C4-2B (cell line): ENCODE results near the gene ITPR2.
"Not testable (repeated sequence)": the region's sequence is repeated elsewhere in the genome, so short reads cannot be mapped to it uniquely, and the experiment has no call there.

Source experiments
- H3K27ac ChIP-seq: fragments of 450-650 bp; 2 replicates; pipeline ENCODE4 v1.5.1; 2017
- ZFX ChIP-seq: fragments of 450-650 bp; IDR thresholded peaks from 2 replicates; pipeline ENCODE4 v1.6.1; 2017
- TF ChIP-seq, protein P1 (sequence below): fragments of 450-650 bp; conservative IDR thresholded peaks from 2 replicates; pipeline ENCODE4 v1.5.1; 2017; ENCODE audit warnings: mild to moderate bottlenecking

ITPR2 gene

DNA sequence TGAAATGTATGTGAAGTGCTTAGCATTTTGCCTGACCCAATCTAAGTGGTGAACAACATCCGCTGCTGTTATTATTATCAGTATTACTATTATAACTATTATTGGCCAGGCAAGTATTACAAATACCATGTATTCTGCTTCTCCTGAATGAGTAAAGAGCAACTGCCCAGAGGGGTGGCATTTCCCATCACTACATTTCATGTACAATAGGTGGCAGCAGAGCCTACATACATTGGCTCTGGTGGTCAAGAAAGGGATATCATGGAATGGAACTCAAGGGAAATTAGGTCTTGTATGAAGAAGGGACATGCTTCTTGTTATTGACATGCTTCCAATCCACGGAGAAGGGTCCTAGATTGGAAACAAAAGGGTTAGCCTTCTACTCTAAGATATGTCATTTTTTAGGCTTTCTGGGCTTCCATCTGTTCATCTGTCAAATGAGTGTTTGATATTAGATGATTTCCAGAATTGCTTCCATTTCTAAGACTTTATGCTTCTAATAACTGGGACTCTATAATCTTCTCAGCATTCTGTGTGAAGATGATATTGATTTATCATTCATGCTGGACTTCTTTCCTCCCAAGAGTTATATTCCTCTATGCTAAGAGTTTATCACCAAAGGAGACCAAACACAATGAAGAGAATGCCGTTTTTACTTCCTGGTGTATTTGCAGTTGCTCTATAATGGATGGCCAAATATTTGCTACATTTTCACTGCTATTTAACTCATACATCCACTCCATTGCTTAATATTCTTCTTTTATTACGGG is 398.5 kb downstream of the ITPR2 start:
- TF ChIP-seq ZFX: no peak
- TF ChIP-seq, protein P1, sequence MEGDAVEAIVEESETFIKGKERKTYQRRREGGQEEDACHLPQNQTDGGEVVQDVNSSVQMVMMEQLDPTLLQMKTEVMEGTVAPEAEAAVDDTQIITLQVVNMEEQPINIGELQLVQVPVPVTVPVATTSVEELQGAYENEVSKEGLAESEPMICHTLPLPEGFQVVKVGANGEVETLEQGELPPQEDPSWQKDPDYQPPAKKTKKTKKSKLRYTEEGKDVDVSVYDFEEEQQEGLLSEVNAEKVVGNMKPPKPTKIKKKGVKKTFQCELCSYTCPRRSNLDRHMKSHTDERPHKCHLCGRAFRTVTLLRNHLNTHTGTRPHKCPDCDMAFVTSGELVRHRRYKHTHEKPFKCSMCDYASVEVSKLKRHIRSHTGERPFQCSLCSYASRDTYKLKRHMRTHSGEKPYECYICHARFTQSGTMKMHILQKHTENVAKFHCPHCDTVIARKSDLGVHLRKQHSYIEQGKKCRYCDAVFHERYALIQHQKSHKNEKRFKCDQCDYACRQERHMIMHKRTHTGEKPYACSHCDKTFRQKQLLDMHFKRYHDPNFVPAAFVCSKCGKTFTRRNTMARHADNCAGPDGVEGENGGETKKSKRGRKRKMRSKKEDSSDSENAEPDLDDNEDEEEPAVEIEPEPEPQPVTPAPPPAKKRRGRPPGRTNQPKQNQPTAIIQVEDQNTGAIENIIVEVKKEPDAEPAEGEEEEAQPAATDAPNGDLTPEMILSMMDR: peak; percentile 86
- no peak overlapping the region for H3K27ac ChIP-seq

DNA sequence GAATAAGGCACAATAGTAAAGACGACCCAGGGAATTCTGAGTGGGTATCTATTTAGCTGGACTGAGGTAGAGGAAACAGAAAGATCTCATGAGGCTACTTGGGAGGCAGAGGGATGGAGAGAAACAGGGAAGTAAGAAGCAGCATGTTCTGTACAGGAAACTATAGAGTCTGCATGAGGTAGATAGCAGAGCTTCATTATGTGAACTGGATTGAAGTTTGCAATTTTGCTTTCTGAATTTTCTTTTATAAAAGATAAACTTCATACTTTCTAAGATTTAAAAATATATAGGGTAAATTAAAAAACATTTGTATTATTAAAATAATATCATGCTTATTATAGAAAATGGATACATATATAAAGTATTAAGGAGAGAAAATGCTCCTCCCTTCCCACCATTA is 399.3 kb downstream of the ITPR2 start:
- not testable (repeated sequence) for H3K27ac ChIP-seq

DNA sequence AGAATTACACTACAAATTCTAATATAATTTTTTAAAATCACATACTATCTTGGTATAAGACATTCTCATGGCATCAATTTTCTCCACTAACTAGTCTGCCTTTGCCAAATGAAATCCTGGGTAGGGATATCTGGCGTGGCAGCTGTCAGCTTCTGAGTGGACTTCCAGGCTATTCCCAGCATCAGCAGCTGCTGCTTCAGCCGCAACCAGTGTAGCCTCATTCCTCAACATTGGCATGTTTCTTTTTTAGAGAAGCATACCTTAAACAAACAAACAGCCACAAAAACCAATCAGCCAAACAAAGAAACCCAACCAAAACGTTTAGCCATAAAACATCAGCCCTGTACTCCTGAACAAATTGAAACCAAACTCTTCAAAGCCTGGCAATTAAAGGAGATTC is 401.8 kb downstream of the ITPR2 start:
- TF ChIP-seq, protein P1: no peak
- TF ChIP-seq ZFX: no peak
- no peak overlapping the region for H3K27ac ChIP-seq

DNA sequence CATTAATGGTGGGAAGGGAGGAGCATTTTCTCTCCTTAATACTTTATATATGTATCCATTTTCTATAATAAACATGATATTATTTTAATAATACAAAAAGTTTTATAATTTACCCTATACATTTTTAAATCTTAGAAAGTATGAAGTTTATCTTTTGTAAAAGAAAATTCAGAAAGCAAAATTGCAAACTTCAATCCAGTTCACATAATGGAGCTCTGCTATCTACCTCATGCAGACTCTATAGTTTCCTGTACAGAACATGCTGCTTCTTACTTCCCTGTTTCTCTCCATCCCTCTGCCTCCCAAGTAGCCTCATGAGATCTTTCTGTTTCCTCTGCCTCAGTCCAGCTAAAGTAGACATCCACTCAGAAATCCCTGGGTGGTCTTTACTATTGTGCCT is 402.4 kb downstream of the ITPR2 start:
- not testable (repeated sequence) for H3K27ac ChIP-seq

DNA sequence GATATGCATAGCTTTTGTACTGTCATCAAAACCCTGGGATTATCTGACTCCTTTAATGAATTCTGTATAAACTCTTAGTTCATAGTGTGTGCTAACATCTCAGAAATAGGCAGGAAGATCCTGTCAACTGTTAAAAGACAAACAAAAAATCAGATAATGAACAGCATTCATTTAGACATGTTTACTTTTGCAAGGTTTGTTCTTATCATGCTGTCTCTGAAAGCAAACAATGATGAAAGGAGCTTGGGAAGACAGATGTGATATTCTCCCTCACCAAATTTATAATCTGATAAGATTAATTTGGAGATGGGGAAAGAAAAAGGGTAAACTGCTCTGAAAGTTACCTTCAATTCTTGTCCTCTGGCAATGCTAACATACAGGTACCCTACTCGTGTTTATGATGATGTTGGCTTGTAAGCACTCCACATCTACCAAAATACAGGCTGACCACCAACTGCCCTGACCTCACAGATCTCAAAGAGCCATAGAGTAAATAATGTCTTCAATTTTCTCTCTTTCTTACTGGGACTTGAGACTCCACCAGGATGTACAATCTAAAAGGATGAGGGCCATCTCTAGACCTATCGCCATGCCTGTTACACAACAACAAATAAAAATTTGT is 403.8 kb downstream of the ITPR2 start:
- TF ChIP-seq, protein P1: no peak
- TF ChIP-seq ZFX: no peak
- no peak overlapping the region for H3K27ac ChIP-seq

DNA sequence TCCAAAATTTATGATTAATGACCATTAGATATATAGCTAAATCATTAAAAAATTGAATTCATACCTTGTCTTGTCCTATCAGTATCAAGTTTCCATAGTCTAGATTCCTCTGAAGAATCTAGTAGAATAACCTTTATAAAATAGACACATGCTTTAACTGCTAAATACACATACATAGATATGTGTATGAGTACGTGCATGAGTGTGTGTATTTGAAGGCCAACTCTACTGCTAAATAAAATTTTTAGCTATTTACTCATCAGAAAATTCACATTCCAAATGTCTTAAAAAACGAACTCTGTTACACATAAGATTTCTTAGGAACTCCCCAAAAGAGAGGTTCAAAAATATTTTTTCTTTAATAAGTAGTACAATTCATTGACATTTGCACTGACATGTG is 404.6 kb downstream of the ITPR2 start:
- TF ChIP-seq, protein P1: no peak
- TF ChIP-seq ZFX: no peak
- H3K27ac ChIP-seq: no peak overlapping the region

DNA sequence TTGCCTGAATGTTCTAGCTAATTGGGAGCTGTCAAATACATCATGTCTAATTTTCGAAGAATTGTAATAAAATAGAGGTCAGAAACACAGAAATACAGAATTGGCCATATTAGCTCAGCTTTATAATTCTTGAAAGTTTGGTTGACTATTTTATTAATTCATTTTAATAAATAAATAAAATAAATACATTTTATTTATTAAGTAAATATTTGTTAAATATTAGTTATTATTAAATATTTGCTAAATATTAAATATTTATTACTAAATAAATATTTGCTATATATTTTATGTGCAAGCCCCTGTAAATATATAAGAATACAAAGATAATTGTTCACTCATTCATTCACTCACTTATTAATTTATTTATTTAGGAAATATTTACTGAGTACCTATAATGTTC is 406.3 kb downstream of the ITPR2 start:
- H3K27ac ChIP-seq: no peak overlapping the region
- TF ChIP-seq, protein P1: no peak
- TF ChIP-seq ZFX: no peak

DNA sequence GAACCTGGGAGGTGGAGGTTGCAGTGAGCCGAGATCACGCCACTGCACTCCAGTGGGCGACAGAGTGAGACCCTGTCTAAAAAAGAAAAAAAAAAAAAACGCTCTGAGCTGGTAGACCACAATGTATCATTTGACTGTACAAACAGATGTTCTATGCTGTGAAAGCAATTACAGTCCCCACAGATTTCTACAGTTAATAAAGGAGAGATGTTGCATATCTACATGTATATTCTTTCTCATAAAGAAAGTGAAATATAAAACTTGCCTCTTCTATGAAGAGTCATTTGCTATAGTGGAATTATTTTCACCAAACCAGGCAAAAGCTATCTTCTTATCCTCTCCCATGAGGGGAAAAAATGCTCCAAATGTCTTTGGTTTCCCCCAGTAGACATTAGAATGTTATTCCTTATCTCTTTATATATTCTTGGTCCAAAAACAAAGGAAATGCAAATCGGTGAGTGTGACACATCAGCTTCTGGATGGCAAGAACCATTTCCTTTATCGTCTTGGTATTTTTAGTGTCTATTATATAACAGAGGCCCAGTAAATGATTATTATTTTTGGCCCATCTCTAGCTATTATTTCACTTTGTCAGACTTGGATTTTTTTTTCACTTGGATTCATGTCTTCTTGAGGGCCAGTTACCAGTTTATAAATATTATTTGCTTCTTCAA is 407.3 kb downstream of the ITPR2 start:
- no peak overlapping the region for H3K27ac ChIP-seq
- no peak for TF ChIP-seq ZFX
- TF ChIP-seq, protein P1: no peak
